Endothelial cell of umbilical vein (primary cell): ENCODE measurements around the gene NOP58. TPM values are rescaled to one million over a fixed set of nuclear protein-coding genes. Genes with fewer than 3 reads are reported as not detected.

Source experiments
- BruUV-seq: library from RNA; stranded (reverse); fragments of 400-500 nt; replicated peaks from 2 replicates; lab custom pipeline; 2021; lab: Mats Ljungman, UMichigan
- CTCF ChIA-PET: fragments of 300-600, 350-600 bp; sonication (Branson Sonifier 250); formaldehyde crosslinking; loops from one replicate; lab custom pipeline; 2021; ENCODE audit warnings: antibody characterized with exemption, inconsistent platforms; lab: Charles Lee
- POLR2A ChIA-PET: fragments of 300-600, 350-600 bp; sonication (Branson Sonifier 250); formaldehyde crosslinking; loops from one replicate; lab custom pipeline; 2021; ENCODE audit warnings: antibody characterized with exemption, inconsistent platforms; lab: Charles Lee
- DNase-seq: peaks from one replicate; pipeline ENCODE4 v3.0.0-alpha.2; 2011; ENCODE audit warnings: low read depth, low spot score
- FAIRE-seq: peaks from 2 replicates; lab custom pipeline; 2011; peaks lifted over from hg19 to GRCh38; lab: Jason Lieb, UNC
- H2AFZ ChIP-seq: 2 replicates; pipeline ENCODE4 v1.6.0; 2012; ENCODE audit warnings: low read depth, low read length, control low read depth, inconsistent platforms
- H3K27ac ChIP-seq: 2 replicates; pipeline ENCODE4 v1.5.1; 2011; ENCODE audit warnings: low read depth, mild to moderate bottlenecking, control low read depth, low read length, moderate library complexity; ENCODE audit not compliant: insufficient read depth
- H3K27me3 ChIP-seq, 2 experiments: 2 replicates each; pipeline versions ENCODE4 v1.6.0 to v1.6.1; 2011; ENCODE audit warnings: low read length in 2 of 2, mixed read lengths in 1 of 2; ENCODE audit not compliant: control insufficient read depth in 2 of 2, insufficient read depth in 2 of 2
- H3K36me3 ChIP-seq, 2 experiments: 2 replicates in 1 of 2; 3 replicates in 1 of 2; pipeline ENCODE4 v1.5.1; 2011; ENCODE audit warnings: low read length in 2 of 2, mild to moderate bottlenecking in 1 of 2, moderate library complexity in 1 of 2; ENCODE audit not compliant: control insufficient read depth in 2 of 2, insufficient read depth in 2 of 2; ENCODE audit errors: extremely low read depth in 1 of 2
- H3K4me1 ChIP-seq: 3 replicates; pipeline ENCODE4 v1.5.1; 2011; ENCODE audit warnings: mild to moderate bottlenecking, low read length; ENCODE audit not compliant: control insufficient read depth, insufficient read depth; ENCODE audit errors: extremely low read depth
- H3K4me2 ChIP-seq: 2 replicates; pipeline ENCODE4 v1.6.1; 2011; ENCODE audit warnings: low read length, control low read depth, mixed read lengths; ENCODE audit not compliant: insufficient read depth
- H3K4me3 ChIP-seq, 3 experiments: fragments of 200-600 bp in 1 of 3; sonication (generic), shearing (Covaris generic) in 1 of 3; replicated peaks in 1 of 3; 2 replicates each; pipeline ENCODE4 v1.5.1; 2011 to 2016; ENCODE audit warnings: control low read depth in 3 of 3, low read length in 3 of 3, mild to moderate bottlenecking in 2 of 3, inconsistent platforms in 1 of 3, low read depth in 1 of 3, moderate library complexity in 1 of 3; ENCODE audit not compliant: insufficient read depth in 1 of 3
- H3K79me2 ChIP-seq: 2 replicates; pipeline ENCODE4 v1.6.0; 2012; ENCODE audit warnings: low read length, inconsistent platforms; ENCODE audit not compliant: control insufficient read depth, insufficient read depth
- H3K9ac ChIP-seq: replicated peaks from 2 replicates; pipeline ENCODE3; 2011; ENCODE audit warnings: low read length, control low read depth; ENCODE audit not compliant: insufficient read depth; ENCODE audit errors: extremely low read depth
- H3K9me1 ChIP-seq: replicated peaks from 3 replicates; pipeline ENCODE4 v1.6.0; 2011; ENCODE audit warnings: mild to moderate bottlenecking, low read length; ENCODE audit not compliant: control insufficient read depth, insufficient read depth; ENCODE audit errors: extremely low read depth
- H3K9me3 ChIP-seq: replicated peaks from 2 replicates; pipeline ENCODE4 v1.5.1; 2012; ENCODE audit warnings: low read length, inconsistent platforms; ENCODE audit not compliant: control insufficient read depth, insufficient read depth
- H4K20me1 ChIP-seq: replicated peaks from 2 replicates; pipeline ENCODE3; 2011; ENCODE audit warnings: mild to moderate bottlenecking, low read length; ENCODE audit not compliant: control insufficient read depth, insufficient read depth; ENCODE audit errors: extremely low read depth
- EZH2 ChIP-seq: IDR thresholded peaks from 2 replicates; pipeline ENCODE4 v1.6.1; 2012; ENCODE audit warnings: borderline replicate concordance, low read depth, mild to moderate bottlenecking, moderate library complexity, low read length, inconsistent platforms; ENCODE audit not compliant: severe bottlenecking
- FOS ChIP-seq: IDR thresholded peaks from 2 replicates; pipeline ENCODE4 v1.6.1; 2011; ENCODE audit warnings: mild to moderate bottlenecking, low read length, moderate library complexity, borderline replicate concordance; ENCODE audit not compliant: insufficient read depth
- GATA2 ChIP-seq: IDR thresholded peaks from 2 replicates; pipeline ENCODE4 v1.7.0; 2011; ENCODE audit warnings: low read depth, mild to moderate bottlenecking, moderate library complexity, mixed read lengths, low read length; ENCODE audit not compliant: insufficient read length, insufficient read depth
- JUN ChIP-seq: IDR thresholded peaks from 2 replicates; pipeline ENCODE4 v1.6.1; 2011; ENCODE audit warnings: borderline replicate concordance, low read depth; ENCODE audit not compliant: insufficient read length, insufficient read depth
- MYC ChIP-seq: IDR thresholded peaks from one replicate; pipeline ENCODE4 v1.6.1; 2011; ENCODE audit warnings: mild to moderate bottlenecking, low read depth, low read length
- POLR2A ChIP-seq: IDR thresholded peaks from 2 replicates; pipeline ENCODE4 v1.6.1; 2012; ENCODE audit warnings: low read depth, mild to moderate bottlenecking, control low read depth, low read length
- POLR2AphosphoS5 ChIP-seq: IDR thresholded peaks from 2 replicates; pipeline ENCODE4 v1.6.1; 2012; ENCODE audit warnings: low read depth, mild to moderate bottlenecking, control low read depth, low read length, moderate library complexity; ENCODE audit not compliant: insufficient read depth
- dilution Hi-C: fragments of 300-500 bp; cut with MboI; formaldehyde crosslinking; loops from one replicate; pipeline ENCODE4 v1.15.0; 2019; ENCODE audit warnings: low sequenced_read_pairs; ENCODE audit not compliant: extremely low pct_ligation_motif_present
- intact Hi-C: fragments of 100-400 bp; cut with micrococcal nuclease; formaldehyde crosslinking; loops from one replicate; pipeline ENCODE4 v1.10.0; 2022
- polyA plus RNA-seq, 4 experiments: library from polyadenylated mRNA; depleted of rRNA in 3 of 4; stranded (reverse) in 3 of 4; unstranded in 1 of 4; fragments of >200 nt; gene quantifications; 2 replicates each; pipeline versions ENCODE4 v1.2.1 to v1.2.3, GENCODE V29; 2011 to 2012; ENCODE audit warnings: missing spikeins in 1 of 4
- total RNA-seq: library from RNA; stranded (reverse); gene quantifications from 2 replicates; pipeline ENCODE4 v1.2.3, GENCODE V29; 2021
- TF ChIP-seq, protein P1 (sequence below): IDR thresholded peaks from 2 replicates; pipeline ENCODE4 v1.6.1; 2011; ENCODE audit not compliant: insufficient read depth, insufficient read length
- TF ChIP-seq, protein P2 (sequence below), 2 donors: IDR thresholded peaks; 1 replicate in 1 of 2; 2 replicates in 1 of 2; pipeline ENCODE4 v1.5.1; 2011; ENCODE audit warnings: low read length in 2 of 2, mild to moderate bottlenecking in 2 of 2, moderate library complexity in 2 of 2, control low read depth in 1 of 2, inconsistent platforms in 1 of 2, low read depth in 1 of 2; ENCODE audit not compliant: insufficient read depth in 1 of 2; ENCODE audit errors: extremely low read depth in 1 of 2

NOP58 gene
- total and polyA plus RNA-seq, 2 donors (not counting 3 experiments of a cell fraction or from before 2014, with no cell fraction given): 21.7 to 71.4 TPM

DNA sequence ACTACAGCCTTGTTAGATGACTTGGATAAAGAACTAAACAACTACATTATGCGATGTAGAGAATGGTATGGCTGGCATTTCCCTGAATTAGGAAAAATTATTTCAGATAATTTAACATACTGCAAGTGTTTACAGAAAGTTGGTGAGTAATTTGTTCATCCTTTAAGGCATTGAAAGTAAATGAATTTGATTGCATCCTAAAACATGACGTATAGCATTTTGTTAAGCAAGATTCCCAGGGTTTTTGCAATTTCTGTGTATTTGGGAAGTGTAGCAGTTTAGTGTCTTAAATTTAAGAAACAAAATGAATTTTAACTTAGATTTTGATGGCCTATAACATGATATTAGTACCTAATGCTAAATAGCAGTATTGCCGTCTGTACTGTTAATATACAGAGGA, 24.8 kb downstream of the NOP58 start:
- intact Hi-C loops: loop anchor here (5.0 kb wide), 1 partner anchor 177 kb away; no protein-coding TSS in a partner anchor
- Histone ChIP-seq H3K9ac (no peak overlapping the region), H3K27ac (no peak overlapping the region), H3K9me1 (no peaks in the 10 kb centered on the region), H4K20me1 (no peaks in the 10 kb centered on the region), H3K36me3 (peaks cover 9 to 10% of the 10 kb centered on the region in 2 experiments), H3K27me3 (no peaks in the 10 kb centered on the region), H3K4me3 (no peak overlapping the region), H3K4me1 (peaks cover 20% of the 10 kb centered on the region), H3K79me2 (peaks cover 27% of the 10 kb centered on the region), H3K9me3 (no peaks in the 10 kb centered on the region), H3K4me2 (no peak overlapping the region), H2AFZ (no peak overlapping the region)
- DNase-seq (no peak), FAIRE-seq (no peak)
- CTCF ChIA-PET: no interaction called here
- dilution Hi-C loops: no loop called here
- no TSS peak for BruUV-seq
- POLR2A ChIA-PET: no interaction called here
- TF ChIP-seq POLR2A (no peak), POLR2AphosphoS5 (no peak), JUN (no peak), MYC (no peak), EZH2 (no peak), GATA2 (no peak), FOS (no peak)
- TF ChIP-seq, protein P1, sequence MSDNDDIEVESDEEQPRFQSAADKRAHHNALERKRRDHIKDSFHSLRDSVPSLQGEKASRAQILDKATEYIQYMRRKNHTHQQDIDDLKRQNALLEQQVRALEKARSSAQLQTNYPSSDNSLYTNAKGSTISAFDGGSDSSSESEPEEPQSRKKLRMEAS: no peak
- TF ChIP-seq, protein P2, sequence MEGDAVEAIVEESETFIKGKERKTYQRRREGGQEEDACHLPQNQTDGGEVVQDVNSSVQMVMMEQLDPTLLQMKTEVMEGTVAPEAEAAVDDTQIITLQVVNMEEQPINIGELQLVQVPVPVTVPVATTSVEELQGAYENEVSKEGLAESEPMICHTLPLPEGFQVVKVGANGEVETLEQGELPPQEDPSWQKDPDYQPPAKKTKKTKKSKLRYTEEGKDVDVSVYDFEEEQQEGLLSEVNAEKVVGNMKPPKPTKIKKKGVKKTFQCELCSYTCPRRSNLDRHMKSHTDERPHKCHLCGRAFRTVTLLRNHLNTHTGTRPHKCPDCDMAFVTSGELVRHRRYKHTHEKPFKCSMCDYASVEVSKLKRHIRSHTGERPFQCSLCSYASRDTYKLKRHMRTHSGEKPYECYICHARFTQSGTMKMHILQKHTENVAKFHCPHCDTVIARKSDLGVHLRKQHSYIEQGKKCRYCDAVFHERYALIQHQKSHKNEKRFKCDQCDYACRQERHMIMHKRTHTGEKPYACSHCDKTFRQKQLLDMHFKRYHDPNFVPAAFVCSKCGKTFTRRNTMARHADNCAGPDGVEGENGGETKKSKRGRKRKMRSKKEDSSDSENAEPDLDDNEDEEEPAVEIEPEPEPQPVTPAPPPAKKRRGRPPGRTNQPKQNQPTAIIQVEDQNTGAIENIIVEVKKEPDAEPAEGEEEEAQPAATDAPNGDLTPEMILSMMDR (IDR thresholded peaks at IDR 0.05; ENCODE audit: extremely low read depth in 1 of 2, insufficient read depth in 1 of 2, low read depth in 1 of 2, low read length in 2 of 2): no peak
